Measurements from ENCODE around the gene TMEM179. TPM values are rescaled to one million over a fixed set of nuclear protein-coding genes. Genes with fewer than 3 reads are reported as not detected.

The TMEM179 gene
- total RNA-seq, 4 donors from 2014 or later = 0.46 to 1.9 (median 0.72) TPM

DNA sequence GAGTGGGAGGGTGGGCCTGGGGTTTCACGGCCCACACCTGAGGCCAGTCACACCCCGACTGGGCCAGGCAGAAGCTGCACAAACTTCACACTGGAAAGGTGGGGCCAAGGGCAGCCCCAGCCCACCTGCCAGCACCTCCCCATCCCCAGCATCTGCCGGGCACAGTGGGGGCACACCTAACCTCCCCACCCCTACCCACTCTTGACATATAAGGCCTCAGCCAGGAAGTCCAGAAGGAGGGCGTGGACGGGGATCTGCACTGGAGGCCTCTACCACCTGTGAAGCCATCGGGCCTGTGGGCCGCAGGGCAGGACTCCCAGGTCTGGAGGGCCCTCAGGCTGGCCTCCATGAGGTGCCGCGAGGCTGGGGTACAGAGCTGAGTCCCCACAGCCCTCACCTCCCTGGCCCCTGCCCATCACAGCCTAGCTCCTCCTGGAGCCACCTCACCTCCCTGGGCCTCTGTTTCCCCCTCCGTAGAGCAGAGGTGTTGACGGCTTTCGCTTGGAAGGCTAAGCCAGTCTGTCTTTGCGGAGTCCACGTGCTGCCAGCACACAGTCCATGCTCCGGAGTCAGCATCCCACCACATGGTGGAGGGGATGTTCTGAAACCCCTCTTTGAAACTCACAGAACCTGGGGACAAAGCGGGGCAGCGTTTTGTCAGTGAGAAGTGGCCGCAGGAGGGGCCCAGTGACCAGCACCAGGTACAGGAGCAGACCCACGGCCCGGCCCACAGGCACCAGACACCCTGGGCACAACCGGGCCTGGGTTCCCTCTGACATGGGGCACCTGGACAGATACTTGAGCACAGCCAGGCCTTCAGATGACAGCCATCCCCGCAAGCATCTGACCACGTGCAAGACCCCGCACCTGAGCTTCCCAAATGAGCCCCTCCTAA, 46.7 kb upstream of the TMEM179 start:
- no peaks in the 10 kb centered on the region for H3K9me3 ChIP-seq
- H3K27ac ChIP-seq = no peak overlapping the region
- no peaks in the 10 kb centered on the region for H3K27me3 ChIP-seq
- ATAC-seq = no peak
- 76% methylated on average over 3 of the region's 24 CpGs; no CpG with 5 or more reads in 1 of the 2 donors for WGBS, 2 donors (ENCODE audit: low coverage in 1 of 2)
- H3K4me3 ChIP-seq = no peak overlapping the region
- H3K4me1 ChIP-seq = peaks cover 0 to 12% (median 5%) of the 10 kb centered on the region in 3 donors
- TF ChIP-seq EP300 (IDR thresholded peaks at IDR 0.05) = no peak
- H3K36me3 ChIP-seq = no peaks in the 10 kb centered on the region

DNA sequence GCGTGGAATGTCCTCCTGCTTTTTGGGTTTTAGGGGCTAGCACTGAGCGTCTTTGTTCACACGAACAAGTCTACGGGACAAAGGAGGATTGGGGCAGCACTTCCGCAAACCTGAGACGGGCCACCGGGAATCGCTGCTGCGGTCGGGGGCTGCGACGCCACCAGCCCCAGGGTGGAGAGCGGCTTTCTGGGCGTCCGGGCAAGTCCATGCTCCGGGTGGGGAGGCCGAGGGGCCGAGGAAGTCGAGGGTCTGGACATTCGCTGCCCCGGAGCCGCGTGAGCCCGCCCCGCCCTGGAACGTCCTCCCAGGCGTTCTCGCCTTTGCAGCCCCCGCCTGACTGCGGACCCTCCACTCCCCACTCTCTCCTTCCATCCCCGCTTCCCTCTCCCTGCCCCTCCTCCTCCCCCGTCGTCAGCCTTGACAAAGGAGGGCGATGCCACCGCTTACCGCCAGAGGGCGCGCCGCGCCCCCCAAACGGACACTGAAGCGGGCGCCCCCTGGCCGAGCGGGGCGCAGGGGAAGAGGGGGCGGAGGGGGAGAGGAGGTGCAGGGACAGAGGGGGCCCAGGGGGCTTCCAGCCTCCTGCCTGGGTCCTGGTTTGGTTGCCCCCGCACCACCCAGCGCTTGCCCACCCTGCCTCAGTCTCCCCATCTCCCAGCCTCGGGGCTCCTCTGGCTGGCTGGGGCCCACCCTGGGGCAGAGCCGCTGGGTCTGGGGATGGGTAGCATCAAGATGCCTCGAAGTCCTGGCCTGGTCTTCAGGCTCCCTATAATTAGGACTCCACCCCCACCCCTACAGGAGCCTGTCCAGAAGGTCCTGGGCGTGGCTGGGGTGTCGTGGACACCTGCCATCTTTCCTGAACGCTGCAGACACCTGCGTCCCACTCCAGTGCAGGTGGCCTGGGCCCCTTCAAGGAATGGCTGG, 45.7 kb upstream of the TMEM179 start:
- peak overlapping the region in 1 of 4 donors; percentile 33 for H3K27ac ChIP-seq

DNA sequence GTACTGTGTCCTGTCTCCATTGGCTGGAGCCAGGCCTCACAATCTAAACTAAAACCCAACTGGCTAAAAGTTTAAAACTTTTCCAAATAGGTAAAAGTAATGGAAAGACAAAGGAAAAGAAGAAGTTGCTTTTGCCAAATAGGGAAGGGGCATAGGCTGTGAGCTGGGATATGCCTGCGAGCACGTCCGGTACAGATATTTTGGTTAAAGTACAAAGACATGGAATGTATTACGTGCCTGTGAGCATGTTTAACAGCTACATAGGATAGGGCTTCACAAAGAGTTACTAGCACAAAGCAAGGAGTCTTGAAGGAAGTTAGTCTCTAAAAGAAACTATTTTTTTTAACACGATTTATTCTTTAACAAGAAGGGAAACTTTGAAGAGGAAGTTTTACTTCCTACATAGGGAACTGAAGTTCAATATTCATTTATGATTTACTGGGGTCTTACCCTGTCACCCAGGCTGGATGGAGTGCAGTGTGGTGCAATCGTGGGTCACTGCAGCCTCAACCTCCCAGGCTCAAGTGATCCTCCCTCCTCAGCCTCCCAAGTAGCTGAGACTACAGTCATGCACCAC, 43.0 kb upstream of the TMEM179 start:
- H3K4me1 ChIP-seq = peaks cover 0 to 12% (median 5%) of the 10 kb centered on the region in 3 donors
- H3K27ac ChIP-seq = no peak overlapping the region
- ATAC-seq = no peak
- H3K27me3 ChIP-seq = peaks cover 8% of the 10 kb centered on the region
- no peak for TF ChIP-seq POLR2AphosphoS5 (IDR thresholded peaks at IDR 0.05)
- TF ChIP-seq, protein P1, sequence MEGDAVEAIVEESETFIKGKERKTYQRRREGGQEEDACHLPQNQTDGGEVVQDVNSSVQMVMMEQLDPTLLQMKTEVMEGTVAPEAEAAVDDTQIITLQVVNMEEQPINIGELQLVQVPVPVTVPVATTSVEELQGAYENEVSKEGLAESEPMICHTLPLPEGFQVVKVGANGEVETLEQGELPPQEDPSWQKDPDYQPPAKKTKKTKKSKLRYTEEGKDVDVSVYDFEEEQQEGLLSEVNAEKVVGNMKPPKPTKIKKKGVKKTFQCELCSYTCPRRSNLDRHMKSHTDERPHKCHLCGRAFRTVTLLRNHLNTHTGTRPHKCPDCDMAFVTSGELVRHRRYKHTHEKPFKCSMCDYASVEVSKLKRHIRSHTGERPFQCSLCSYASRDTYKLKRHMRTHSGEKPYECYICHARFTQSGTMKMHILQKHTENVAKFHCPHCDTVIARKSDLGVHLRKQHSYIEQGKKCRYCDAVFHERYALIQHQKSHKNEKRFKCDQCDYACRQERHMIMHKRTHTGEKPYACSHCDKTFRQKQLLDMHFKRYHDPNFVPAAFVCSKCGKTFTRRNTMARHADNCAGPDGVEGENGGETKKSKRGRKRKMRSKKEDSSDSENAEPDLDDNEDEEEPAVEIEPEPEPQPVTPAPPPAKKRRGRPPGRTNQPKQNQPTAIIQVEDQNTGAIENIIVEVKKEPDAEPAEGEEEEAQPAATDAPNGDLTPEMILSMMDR (IDR thresholded peaks at IDR 0.05) = no peak
- H3K9me3 ChIP-seq = peaks cover 0 to 14% (median 0%) of the 10 kb centered on the region in 3 donors
- no peak overlapping the region for H3K4me3 ChIP-seq
- 57 to 64% methylated on average over 6 of the region's 6 CpGs for WGBS, 2 donors (ENCODE audit: low coverage in 1 of 2)
- no peaks in the 10 kb centered on the region for H3K36me3 ChIP-seq

More for the DNA sequence above, 45.7 kb upstream of the TMEM179 start:
- Histone ChIP-seq H3K4me3 (peak overlapping the region; percentile 3 to 48), H3K27me3 (no peaks in the 10 kb centered on the region), H3K4me1 (peaks cover 0 to 12% (median 5%) of the 10 kb centered on the region in 3 donors), H3K36me3 (no peaks in the 10 kb centered on the region), H3K9me3 (peaks cover 0 to 3% (median 0%) of the 10 kb centered on the region in 3 donors)
- WGBS, 2 donors (ENCODE audit: low coverage in 1 of 2) = 0 to 5% methylated on average over 1 to 11 of the region's 56 CpGs
- TF ChIP-seq EP300 (IDR thresholded peaks at IDR 0.05) = no peak
- TF ChIP-seq, protein P1 (IDR thresholded peaks at IDR 0.05) = peak in 3 of 4 experiments; percentile 86 to 100 (median 94)
- ATAC-seq = peak; percentile 80

DNA sequence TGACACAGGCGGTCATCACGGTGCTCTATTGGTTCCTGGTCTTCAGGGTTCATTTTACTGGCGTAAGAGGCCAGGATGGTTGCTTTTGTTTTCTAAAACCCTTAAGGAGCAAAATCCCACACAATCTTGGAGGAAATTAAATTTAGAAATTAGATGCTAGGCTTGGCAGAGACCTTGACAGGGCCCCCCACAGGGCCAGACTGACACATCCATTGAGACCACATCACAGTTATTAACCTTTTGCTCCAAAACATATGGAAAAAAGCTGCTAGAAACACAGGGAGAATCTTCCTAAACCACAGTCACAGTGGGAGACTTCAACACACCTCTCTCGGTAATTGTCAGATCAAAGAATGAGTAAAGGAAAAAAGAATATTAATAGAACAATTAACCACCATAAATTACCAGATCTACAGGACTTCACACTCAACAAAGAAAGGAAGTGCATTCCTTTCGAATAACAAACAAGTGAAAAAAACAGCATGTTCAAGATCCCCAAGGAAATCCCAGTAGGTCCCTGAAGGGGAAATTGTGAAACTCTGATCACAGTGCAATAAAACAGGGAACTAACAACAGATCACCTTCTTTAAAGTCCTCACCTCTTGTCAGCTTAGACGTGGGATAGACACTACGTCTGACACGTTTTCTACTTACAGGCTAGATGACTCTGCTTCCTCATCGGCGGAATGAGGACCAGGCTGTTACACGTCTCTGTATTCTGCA, 40.2 kb upstream of the TMEM179 start:
- no peak overlapping the region for H3K27ac ChIP-seq
- TF ChIP-seq POLR2A (IDR thresholded peaks at IDR 0.05) = no peak
- no peak for TF ChIP-seq EP300 (IDR thresholded peaks at IDR 0.05)
- TF ChIP-seq, protein P1 (IDR thresholded peaks at IDR 0.05) = no peak
- TF ChIP-seq POLR2AphosphoS5 (IDR thresholded peaks at IDR 0.05) = no peak
- H3K4me1 ChIP-seq = peaks cover 0 to 7% (median 3%) of the 10 kb centered on the region in 3 donors
- H3K4me3 ChIP-seq = no peak overlapping the region
- peaks cover 0 to 14% (median 0%) of the 10 kb centered on the region in 3 donors for H3K9me3 ChIP-seq
- H3K27me3 ChIP-seq = peaks cover 31% of the 10 kb centered on the region
- no peaks in the 10 kb centered on the region for H3K36me3 ChIP-seq
- WGBS, 2 donors (ENCODE audit: low coverage in 1 of 2) = 66 to 67% methylated on average over 2 to 8 of the region's 11 CpGs
- ATAC-seq = no peak
